IPS-NIHi11 (cell line): Measurements from ENCODE around the gene ADGRF3.
"Not testable (repeated sequence)": the region's sequence is repeated elsewhere in the genome, so short reads cannot be mapped to it uniquely, and the experiment has no call there.

ENCODE experiments used
- DNase-seq: peaks from one replicate; pipeline ENCODE4 v3.0.0; 2012; ENCODE audit warnings: mixed read lengths, low spot score

Gene ADGRF3

GRCh38 chr2:26346454-26347053, at the start of gene ADGRF3:
ADGRF3 (minus strand) TSS chr2:26346789; CDS start chr2:26346234, 555 bp downstream.
- peak; percentile 43 for DNase-seq

GRCh38 chr2:26395394-26395793, 48.8 kb upstream of the ADGRF3 start:
- no peak for DNase-seq

- DNase-seq = no peak
Observed at GRCh38 chr2:26394694-26395093, 48.1 kb upstream of the ADGRF3 start.

GRCh38 chr2:26387189-26387588, 40.6 kb upstream of the ADGRF3 start:
- no peak for DNase-seq

- DNase-seq = no peak
Observed at GRCh38 chr2:26384597-26384996, 38.0 kb upstream of the ADGRF3 start.

GRCh38 chr2:26384183-26384582, 37.6 kb upstream of the ADGRF3 start:
- DNase-seq = no peak

GRCh38 chr2:26382564-26382963, 36.0 kb upstream of the ADGRF3 start:
- no peak for DNase-seq

- DNase-seq = no peak
Observed at GRCh38 chr2:26380281-26380680, 33.7 kb upstream of the ADGRF3 start.

GRCh38 chr2:26376799-26377198, 30.2 kb upstream of the ADGRF3 start:
- DNase-seq = no peak

GRCh38 chr2:26370909-26371308, 24.3 kb upstream of the ADGRF3 start:
- not testable (repeated sequence) for DNase-seq

- DNase-seq = not testable (repeated sequence)
Observed at GRCh38 chr2:26369664-26370063, 23.1 kb upstream of the ADGRF3 start.

GRCh38 chr2:26366957-26367356, 20.4 kb upstream of the ADGRF3 start:
- no peak for DNase-seq

- DNase-seq = no peak
Observed at GRCh38 chr2:26364669-26365068, 18.1 kb upstream of the ADGRF3 start.

- no peak for DNase-seq
Observed at GRCh38 chr2:26363958-26364357, 17.4 kb upstream of the ADGRF3 start.

GRCh38 chr2:26363323-26363722, 16.7 kb upstream of the ADGRF3 start:
- DNase-seq = no peak

GRCh38 chr2:26359886-26360473, 13.4 kb upstream of the ADGRF3 start:
- DNase-seq = no peak

- DNase-seq = no peak
Observed at GRCh38 chr2:26356771-26357170, 10.2 kb upstream of the ADGRF3 start.

- no peak for DNase-seq
Observed at GRCh38 chr2:26356111-26356510, 9.5 kb upstream of the ADGRF3 start.

GRCh38 chr2:26355038-26355995, 8.7 kb upstream of the ADGRF3 start:
- DNase-seq = peak; percentile 57

- DNase-seq = not testable (repeated sequence)
Observed at GRCh38 chr2:26354469-26354868, 7.9 kb upstream of the ADGRF3 start.

- no peak for DNase-seq
Observed at GRCh38 chr2:26352892-26353291, 6.3 kb upstream of the ADGRF3 start.

GRCh38 chr2:26351375-26352090, 4.9 kb upstream of the ADGRF3 start:
- DNase-seq = no peak
